ENCODE results near the gene MCC. TPM values are rescaled to one million over a fixed set of nuclear protein-coding genes. Genes with fewer than 3 reads are reported as not detected.

MCC gene
- total and polyA plus RNA-seq, 2 of the 4 experiments (the other 2 are of a cell fraction), result 5.0 to 20.6 TPM

- Histone ChIP-seq H3K18ac (ENCODE audit: low read depth, low read length) (no peak overlapping the region), H3K14ac (replicated peaks; ENCODE audit: low read depth, low read length) (no peak overlapping the region), H4K5ac (ENCODE audit: low read depth, low read length) (no peak overlapping the region), H2AK5ac (ENCODE audit: low read depth, low read length) (0 out of 2 replicates have a peak overlapping the region, but pooled peaks have one; percentile 2), H3K9me3 (ENCODE audit: control insufficient read depth, insufficient read depth, low read length) (no peaks in the 10 kb centered on the region), H3K23ac (ENCODE audit: low read depth, low read length) (no peak overlapping the region), H2BK15ac (ENCODE audit: low read depth, low read length) (no peak overlapping the region; the same call in 2 of the 3 replicates), H4K91ac (ENCODE audit: insufficient read depth, low read depth, low read length) (no peak overlapping the region), H3K9me1 (ENCODE audit: insufficient read depth, low read length) (no peaks in the 10 kb centered on the region), H2BK120ac (ENCODE audit: low read depth, low read length) (no peak overlapping the region), H3K27me3 (ENCODE audit: control insufficient read depth, insufficient read depth, low read length) (no peaks in the 10 kb centered on the region), H3K56ac (ENCODE audit: extremely low read depth, insufficient read depth, low read length) (no peak overlapping the region), H3K9ac (ENCODE audit: low read depth, low read length) (no peak overlapping the region), H3K4me1 (ENCODE audit: control insufficient read depth, insufficient read depth, low read length) (no peaks in the 10 kb centered on the region), H2AFZ (replicated peaks; ENCODE audit: low read length, poor library complexity) (peak overlapping the region; percentile 19), H2AK9ac (replicated peaks; ENCODE audit: low read depth, low read length, poor library complexity) (peak overlapping the region; percentile 17), H3K79me1 (ENCODE audit: low read depth in 1 of 2, low read length in 2 of 2) (no peaks in the 10 kb centered on the region), H4K20me1 (ENCODE audit: insufficient read depth, low read length) (no peaks in the 10 kb centered on the region), H3K4me3 (ENCODE audit: insufficient read depth, low read depth, low read length) (no peak overlapping the region), H3K4ac (ENCODE audit: low read depth, low read length) (no peak overlapping the region), H3K4me2 (ENCODE audit: low read depth, low read length) (no peak overlapping the region), H3K27ac (ENCODE audit: insufficient read depth, low read length) (no peak overlapping the region), H2BK20ac (ENCODE audit: low read depth, low read length) (no peak overlapping the region), H3K36me3 (ENCODE audit: control insufficient read depth, insufficient read depth, low read length) (no peaks in the 10 kb centered on the region), H2BK5ac (ENCODE audit: low read depth, low read length, poor library complexity, severe bottlenecking) (no peak overlapping the region), H4K8ac (ENCODE audit: low read depth in 2 of 2, low read length in 2 of 2) (no peak overlapping the region)
- ChIA-PET CTCF (interaction anchor here (0.9 kb wide), 1 partner anchor 12 kb away, joined by 3 read pairs; no protein-coding TSS in a partner anchor), POLR2A (ENCODE audit: unreplicated experiment) (no interaction called here)
- in situ Hi-C loops (cut with MboI; ENCODE audit: low sequenced_read_pairs) (loop anchor here (5.0 to 10.0 kb wide), 2 partner anchors 121 to 518 kb away; no protein-coding TSS in a partner anchor), dilution Hi-C loops (cut with HindIII; ENCODE audit: low sequenced_read_pairs, unreplicated experiment) (no loop called here), intact Hi-C loops (cut with micrococcal nuclease) (no loop called here)
- DNase-seq (no peak), ATAC-seq (ENCODE audit: low read depth) (no peak)
- no TSS peak for BruUV-seq (replicated peaks)
- no peak for TF ChIP-seq RAD21 (IDR thresholded peaks at IDR 0.05; ENCODE audit: low read length)
- TF ChIP-seq ELK1 (IDR thresholded peaks at IDR 0.05; ENCODE audit: borderline replicate concordance, low read depth, low read length), result no peak
- TF ChIP-seq SMC3 (IDR thresholded peaks at IDR 0.05; ENCODE audit: low read depth, low read length), result no peak
- no peak for TF ChIP-seq MAFK (IDR thresholded peaks at IDR 0.05; ENCODE audit: low read depth, low read length)
- TF ChIP-seq FOS (IDR thresholded peaks at IDR 0.05; ENCODE audit: low read depth, low read length), result no peak
- TF ChIP-seq BHLHE40 (IDR thresholded peaks at IDR 0.05; ENCODE audit: low read depth, low read length), result no peak
- WGBS, 2 experiments (ENCODE audit: extremely low coverage in 2 of 2, insufficient read length in 1 of 2), result 100% methylated on average over 1 of the region's 1 CpG; no CpG with 5 or more reads in 1 of the 2 experiments
Observed at GRCh38 chr5:113503146-113503545, 14.9 kb upstream of the MCC start.
